Activated CD8-positive, alpha-beta T cell treated with anti-CD3 and anti-CD28 coated beads for 36 hours (primary cell): ENCODE measurements around the gene CTNNA2. TPM values are rescaled to one million over a fixed set of nuclear protein-coding genes. Genes with fewer than 3 reads are reported as not detected.

Experiments
- ATAC-seq: fragments of 200-7000 bp; cut with Tn5 transposase; one replicate; pipeline ENCODE4 v1.10.0; 2021; ENCODE audit warnings: mild to moderate bottlenecking, moderate library complexity
- CTCF ChIA-PET: fragments of 350-600 bp; sonication (Branson Sonifier 250); formaldehyde crosslinking; loops from one replicate; lab custom pipeline; 2021; ENCODE audit warnings: antibody characterized with exemption; lab: Charles Lee
- POLR2A ChIA-PET: fragments of 350-600 bp; sonication (Branson Sonifier 250); formaldehyde crosslinking; loops from one replicate; lab custom pipeline; 2021; ENCODE audit warnings: antibody characterized with exemption; lab: Charles Lee
- DNase-seq: peaks from one replicate; pipeline ENCODE4 v3.0.0-alpha.2; 2020
- H3K27ac Mint-ChIP-seq: one replicate; pipeline ENCODE4 v1.8.0; 2021; ENCODE audit warnings: mild to moderate bottlenecking, mixed read lengths
- H3K27me3 Mint-ChIP-seq: one replicate; pipeline ENCODE4 v1.8.0; 2021; ENCODE audit warnings: mixed read lengths
- H3K36me3 Mint-ChIP-seq: one replicate; pipeline ENCODE4 v1.8.0; 2021; ENCODE audit warnings: low read depth, mixed read lengths
- H3K4me1 Mint-ChIP-seq: one replicate; pipeline ENCODE4 v1.8.0; 2021; ENCODE audit warnings: low read depth, mixed read lengths
- H3K4me3 Mint-ChIP-seq: one replicate; pipeline ENCODE4 v1.8.0; 2021; ENCODE audit warnings: mild to moderate bottlenecking, moderate library complexity, mixed read lengths
- H3K9me3 Mint-ChIP-seq: one replicate; pipeline ENCODE4 v1.8.0; 2021; ENCODE audit warnings: mixed read lengths
- intact Hi-C: fragments of 100-400 bp; cut with micrococcal nuclease; formaldehyde crosslinking; loops from one replicate; pipeline ENCODE4 v1.10.0; 2022
- total RNA-seq, 2 experiments: library from RNA; stranded (reverse); gene quantifications; one replicate each; pipeline ENCODE4 v1.2.3, GENCODE V29; 2021
- TF ChIP-seq, protein P1 (sequence below): fragments of 200-600 bp; IDR thresholded peaks from one replicate; pipeline ENCODE4 v1.8.0; 2022; ENCODE audit warnings: antibody characterized with exemption, mild to moderate bottlenecking

Gene CTNNA2
- total RNA-seq, 2 experiments from 2014 or later = not detected

DNA sequence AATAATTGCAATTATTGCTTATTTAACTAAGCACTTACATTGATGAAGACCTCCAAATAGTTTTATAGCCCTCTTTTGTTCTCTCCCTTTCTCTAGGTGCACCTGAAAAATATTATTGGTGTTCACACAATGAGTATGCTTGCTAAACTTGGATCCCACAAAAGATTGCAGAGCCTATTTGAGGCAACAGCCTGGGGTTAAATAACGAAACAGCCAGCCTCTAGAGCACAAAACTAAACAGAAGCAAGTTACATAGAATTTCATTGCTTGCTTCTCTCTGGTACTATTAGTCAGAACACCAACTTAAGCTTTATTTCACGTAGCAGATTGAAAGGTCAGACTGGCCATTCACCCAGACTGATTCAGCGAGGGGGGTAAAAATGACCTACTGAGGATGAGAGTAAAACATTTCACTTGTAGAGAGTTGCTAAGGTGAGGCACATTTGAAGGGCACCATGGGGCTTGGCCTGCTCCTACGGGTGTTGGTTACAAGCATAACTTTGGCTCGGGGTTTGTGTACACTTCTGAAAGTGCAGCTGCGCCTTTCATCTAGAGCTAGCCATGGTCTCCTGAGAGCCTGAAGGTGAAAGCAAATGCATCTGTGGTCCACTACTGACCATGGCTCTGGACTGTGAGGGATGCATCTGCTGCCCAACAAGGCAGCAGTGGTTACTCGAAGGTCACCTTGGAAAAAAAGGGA, 1016.8 kb downstream of the CTNNA2 start:
- ChIA-PET POLR2A (no interaction called here), CTCF (no interaction called here)
- Mint-ChIP-seq H3K4me3 (no peak overlapping the region), H3K27ac (no peak overlapping the region), H3K36me3 (no peaks in the 10 kb centered on the region), H3K9me3 (peaks cover 2% of the 10 kb centered on the region), H3K4me1 (no peaks in the 10 kb centered on the region), H3K27me3 (no peaks in the 10 kb centered on the region)
- TF ChIP-seq, protein P1, sequence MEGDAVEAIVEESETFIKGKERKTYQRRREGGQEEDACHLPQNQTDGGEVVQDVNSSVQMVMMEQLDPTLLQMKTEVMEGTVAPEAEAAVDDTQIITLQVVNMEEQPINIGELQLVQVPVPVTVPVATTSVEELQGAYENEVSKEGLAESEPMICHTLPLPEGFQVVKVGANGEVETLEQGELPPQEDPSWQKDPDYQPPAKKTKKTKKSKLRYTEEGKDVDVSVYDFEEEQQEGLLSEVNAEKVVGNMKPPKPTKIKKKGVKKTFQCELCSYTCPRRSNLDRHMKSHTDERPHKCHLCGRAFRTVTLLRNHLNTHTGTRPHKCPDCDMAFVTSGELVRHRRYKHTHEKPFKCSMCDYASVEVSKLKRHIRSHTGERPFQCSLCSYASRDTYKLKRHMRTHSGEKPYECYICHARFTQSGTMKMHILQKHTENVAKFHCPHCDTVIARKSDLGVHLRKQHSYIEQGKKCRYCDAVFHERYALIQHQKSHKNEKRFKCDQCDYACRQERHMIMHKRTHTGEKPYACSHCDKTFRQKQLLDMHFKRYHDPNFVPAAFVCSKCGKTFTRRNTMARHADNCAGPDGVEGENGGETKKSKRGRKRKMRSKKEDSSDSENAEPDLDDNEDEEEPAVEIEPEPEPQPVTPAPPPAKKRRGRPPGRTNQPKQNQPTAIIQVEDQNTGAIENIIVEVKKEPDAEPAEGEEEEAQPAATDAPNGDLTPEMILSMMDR = no peak
- ATAC-seq (no peak), DNase-seq (no peak)
- intact Hi-C loops = no loop called here

DNA sequence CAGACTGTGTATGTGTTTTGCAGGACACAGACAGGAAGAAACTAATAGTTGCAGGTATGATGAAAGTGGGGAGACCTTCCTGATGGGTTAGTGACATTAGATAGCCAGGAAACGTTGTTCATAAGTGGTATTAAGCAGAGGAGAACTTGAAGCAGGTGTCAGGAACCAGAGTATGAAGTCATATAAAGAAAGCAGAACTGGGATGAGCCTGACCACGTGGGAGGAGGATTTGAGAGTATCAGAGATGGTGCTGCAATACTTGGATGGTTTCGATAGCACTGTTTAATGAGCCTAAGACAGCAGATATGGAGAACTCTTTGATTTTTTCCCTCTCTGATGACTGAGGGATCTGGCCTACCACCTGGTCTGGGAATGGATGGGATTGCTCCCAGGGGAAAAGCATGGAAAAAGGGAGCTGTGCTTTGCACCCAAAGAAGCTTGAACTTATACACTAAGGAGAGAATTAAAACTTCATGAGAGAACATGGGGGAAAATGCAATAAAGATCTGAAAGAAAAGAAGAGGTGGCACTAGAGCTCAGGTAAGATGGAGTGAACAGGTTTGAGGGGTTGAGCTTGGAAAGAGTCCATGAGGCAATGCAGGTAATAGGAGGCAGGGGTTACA, 1017.7 kb downstream of the CTNNA2 start:
- CTCF ChIA-PET = no interaction called here
- no peaks in the 10 kb centered on the region for H3K27me3 Mint-ChIP-seq
- H3K4me1 Mint-ChIP-seq = no peaks in the 10 kb centered on the region
- H3K9me3 Mint-ChIP-seq = peaks cover 2% of the 10 kb centered on the region
- ATAC-seq (no peak), DNase-seq (no peak)
- H3K36me3 Mint-ChIP-seq = no peaks in the 10 kb centered on the region
- no peak overlapping the region for H3K27ac Mint-ChIP-seq
- TF ChIP-seq, protein P1 = no peak
- POLR2A ChIA-PET = no interaction called here
- intact Hi-C loops = no loop called here
- H3K4me3 Mint-ChIP-seq = no peak overlapping the region

DNA sequence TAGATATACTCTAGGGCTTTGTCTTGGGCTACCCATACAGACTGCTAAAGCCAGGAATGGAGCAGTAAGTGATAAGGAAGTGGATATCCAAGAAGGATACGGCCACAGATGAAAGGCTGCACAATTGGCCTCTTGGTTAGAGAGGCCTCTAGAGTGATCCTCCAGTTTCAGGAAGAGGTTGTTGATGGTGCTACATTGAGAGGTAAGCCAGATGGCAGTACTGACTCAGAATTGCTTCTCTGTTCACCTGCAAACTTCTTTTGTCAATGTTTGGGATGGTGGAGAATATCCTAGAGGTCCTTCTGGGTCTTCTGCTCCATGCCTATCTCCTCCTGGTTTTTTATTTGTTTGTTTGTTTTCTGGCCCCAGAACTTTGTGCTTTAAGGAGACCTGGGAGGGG, 1018.5 kb downstream of the CTNNA2 start:
- CTCF ChIA-PET = no interaction called here

DNA sequence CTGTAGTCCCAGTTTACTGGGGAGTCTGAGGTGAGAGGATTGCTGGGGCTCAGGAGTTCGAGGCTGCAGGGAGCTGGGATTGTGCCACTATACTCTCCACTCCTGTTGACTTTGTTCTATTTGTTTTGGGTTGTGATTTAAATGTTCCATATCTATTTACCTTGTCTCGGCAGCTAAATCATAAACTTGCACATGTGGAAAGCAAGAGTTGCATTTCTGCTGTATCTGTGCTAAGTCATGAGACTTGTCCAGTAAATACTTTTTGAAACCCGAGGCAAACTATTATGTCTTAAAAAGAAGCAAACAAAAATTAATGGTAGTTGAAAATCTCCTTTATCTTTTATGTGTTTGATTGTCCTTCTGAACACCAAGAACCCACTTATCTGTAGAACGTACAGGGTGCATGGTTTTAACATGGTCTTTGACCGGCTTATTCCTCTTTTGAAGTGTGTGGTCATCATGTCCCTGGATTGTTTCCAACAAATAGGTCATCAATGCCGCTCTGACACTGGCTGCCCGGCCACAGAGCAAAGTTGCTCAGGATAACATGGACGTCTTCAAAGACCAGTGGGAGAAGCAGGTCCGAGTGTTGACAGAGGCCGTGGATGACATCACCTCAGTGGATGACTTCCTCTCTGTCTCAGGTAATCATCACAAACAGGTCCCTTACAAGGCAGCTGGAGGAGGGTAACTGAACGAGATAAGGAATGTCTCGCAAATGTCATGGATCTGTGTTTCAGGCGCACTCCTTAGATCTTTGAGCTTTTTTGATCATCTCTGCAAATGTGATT, 1032.8 kb downstream of the CTNNA2 start:
- H3K27ac Mint-ChIP-seq = no peak overlapping the region
- intact Hi-C loops = no loop called here
- DNase-seq (no peak), ATAC-seq (no peak)
- H3K36me3 Mint-ChIP-seq = no peaks in the 10 kb centered on the region
- H3K9me3 Mint-ChIP-seq = peaks cover 4% of the 10 kb centered on the region
- no peaks in the 10 kb centered on the region for H3K27me3 Mint-ChIP-seq
- H3K4me3 Mint-ChIP-seq = no peak overlapping the region
- POLR2A ChIA-PET = no interaction called here
- H3K4me1 Mint-ChIP-seq = no peaks in the 10 kb centered on the region
- TF ChIP-seq, protein P1 = no peak
- CTCF ChIA-PET = no interaction called here

More for the DNA sequence above, 1018.5 kb downstream of the CTNNA2 start:
- H3K27me3 Mint-ChIP-seq = no peaks in the 10 kb centered on the region
- H3K9me3 Mint-ChIP-seq = peaks cover 2% of the 10 kb centered on the region
- intact Hi-C loops = no loop called here
- ATAC-seq (no peak), DNase-seq (no peak)
- H3K27ac Mint-ChIP-seq = no peak overlapping the region
- POLR2A ChIA-PET = no interaction called here
- no peaks in the 10 kb centered on the region for H3K36me3 Mint-ChIP-seq
- TF ChIP-seq, protein P1 = no peak
- no peak overlapping the region for H3K4me3 Mint-ChIP-seq
- no peaks in the 10 kb centered on the region for H3K4me1 Mint-ChIP-seq

DNA sequence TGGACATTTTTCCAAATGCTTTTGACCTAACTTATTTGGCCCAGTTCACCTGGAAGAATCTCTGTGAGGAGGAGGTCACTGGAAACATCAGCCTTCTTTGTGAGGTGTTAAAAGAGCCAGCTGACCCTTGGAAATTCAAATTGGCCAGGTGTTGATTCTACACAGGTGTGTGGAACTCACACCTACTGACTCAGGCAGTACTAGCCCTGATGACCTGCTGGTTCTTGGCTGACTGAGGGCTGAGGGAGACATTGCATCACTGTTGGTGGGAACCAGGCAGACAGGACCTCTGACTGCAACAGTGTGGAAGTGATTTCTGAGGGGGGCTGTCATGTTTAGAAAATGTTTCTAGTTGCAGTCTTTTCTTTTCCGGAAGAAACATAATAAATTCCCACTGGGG, 1033.9 kb downstream of the CTNNA2 start:
- ChIA-PET CTCF (no interaction called here), POLR2A (no interaction called here)
- no peaks in the 10 kb centered on the region for H3K36me3 Mint-ChIP-seq
- peaks cover 4% of the 10 kb centered on the region for H3K9me3 Mint-ChIP-seq
- no peaks in the 10 kb centered on the region for H3K4me1 Mint-ChIP-seq
- intact Hi-C loops = no loop called here
- H3K27me3 Mint-ChIP-seq = no peaks in the 10 kb centered on the region
- H3K4me3 Mint-ChIP-seq = no peak overlapping the region
- no peak overlapping the region for H3K27ac Mint-ChIP-seq
- DNase-seq (no peak), ATAC-seq (no peak)
- TF ChIP-seq, protein P1 = no peak
